NCI-H345 (cell line): ENCODE data around the gene BPTF.
"Not testable (repeated sequence)": the region's sequence is repeated elsewhere in the genome, so short reads cannot be mapped to it uniquely, and the experiment has no call there.

Source experiments
- DNase-seq: peaks from one replicate; lab custom pipeline; 2025; lab: John Stamatoyannopoulos, UW

Gene BPTF

GRCh38 chr17:68016838-68017237, 191.5 kb downstream of the BPTF start:
- DNase-seq, result no peak

GRCh38 chr17:68018493-68018892, 193.2 kb downstream of the BPTF start:
- DNase-seq, result not testable (repeated sequence)

GRCh38 chr17:68019336-68019674, 194.0 kb downstream of the BPTF start:
- DNase-seq, result no peak

GRCh38 chr17:68019675-68020408, 194.5 kb downstream of the BPTF start:
- DNase-seq, result peak; percentile 97

GRCh38 chr17:68020409-68020756, 195.1 kb downstream of the BPTF start:
- DNase-seq, result no peak

- not testable (repeated sequence) for DNase-seq
Observed at GRCh38 chr17:68020791-68021190, 195.5 kb downstream of the BPTF start.

GRCh38 chr17:68021963-68022362, 196.7 kb downstream of the BPTF start:
- DNase-seq, result no peak

GRCh38 chr17:68022547-68022946, 197.2 kb downstream of the BPTF start:
- DNase-seq, result not testable (repeated sequence)

- DNase-seq, result no peak
Observed at GRCh38 chr17:68029512-68030215, 204.4 kb downstream of the BPTF start.
